Measurements from ENCODE around the gene S100A13. TPM values are rescaled to one million over a fixed set of nuclear protein-coding genes. Genes with fewer than 3 reads are reported as not detected.

S100A13 gene
- total RNA-seq, 1 donor from 2014 or later: 16.2 TPM

DNA sequence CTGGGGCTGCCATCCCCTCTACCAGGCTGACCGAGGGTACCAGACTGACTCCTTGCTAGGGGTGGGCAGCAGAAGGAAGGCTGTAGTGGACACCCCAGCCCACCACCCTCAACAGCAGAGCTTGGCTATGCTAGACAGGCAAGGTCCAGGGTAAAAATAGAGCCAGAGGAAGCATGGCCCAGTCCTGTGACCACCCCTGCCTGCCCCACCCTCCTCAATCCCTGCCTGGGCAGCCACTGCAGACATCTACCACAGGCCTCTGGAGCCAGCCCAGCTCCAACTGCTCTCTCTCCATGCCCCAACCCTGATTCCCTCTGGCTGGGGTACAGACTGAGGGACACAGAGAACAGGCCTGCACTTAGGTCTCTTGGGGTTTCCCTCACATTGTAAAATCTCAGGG lies 2.7 kb upstream of the S100A13 start:
- ATAC-seq (ENCODE audit: low read depth) (no peak), DNase-seq (no peak)
- Mint-ChIP-seq H3K9me3 (no peaks in the 10 kb centered on the region), H3K4me1 (peaks cover 44% of the 10 kb centered on the region), H3K27ac (no peak overlapping the region), H3K27me3 (no peaks in the 10 kb centered on the region), H3K4me3 (no peak overlapping the region), H3K36me3 (ENCODE audit: low read depth) (peaks cover 15% of the 10 kb centered on the region)
- no peak for TF ChIP-seq CTCF (IDR thresholded peaks at IDR 0.05)
- intact Hi-C loops (cut with micrococcal nuclease): no loop called here
- POLR2A ChIA-PET: interaction anchor here (1.9 to 5.5 kb wide), 2 partner anchors 32 to 98 kb away, joined by 4 to 27 read pairs; partner anchors contain the start of gene INTS3
- CTCF ChIA-PET: interaction anchor here (1.2 kb wide), 1 partner anchor 58 kb away, joined by 4 read pairs; no protein-coding TSS in a partner anchor

- H3K4me3 Mint-ChIP-seq: no peak overlapping the region
- ChIA-PET POLR2A (interaction anchor here (1.0 to 5.5 kb wide), 4 partner anchors 31 to 98 kb away, joined by 3 to 27 read pairs (median 4); partner anchors contain the start of genes INTS3 and S100A2), CTCF (interaction anchor here (0.9 to 3.8 kb wide), 4 partner anchors 41 to 119 kb away, joined by 3 to 38 read pairs (median 4); no protein-coding TSS in a partner anchor)
- no peak for DNase-seq
- no peaks in the 10 kb centered on the region for H3K9me3 Mint-ChIP-seq
- no peak overlapping the region for H3K27ac Mint-ChIP-seq
- H3K27me3 Mint-ChIP-seq: no peaks in the 10 kb centered on the region
- peaks cover 11% of the 10 kb centered on the region for H3K36me3 Mint-ChIP-seq (ENCODE audit: low read depth)
- peaks cover 41% of the 10 kb centered on the region for H3K4me1 Mint-ChIP-seq
- no peak for ATAC-seq (ENCODE audit: low read depth)
- TF ChIP-seq CTCF (IDR thresholded peaks at IDR 0.05): no peak
- intact Hi-C loops (cut with micrococcal nuclease): no loop called here
Measured at GRCh38 chr1:153629343-153629665, 2.0 kb upstream of the S100A13 start.

- H3K9me3 Mint-ChIP-seq: no peaks in the 10 kb centered on the region
- ATAC-seq (ENCODE audit: low read depth) (no peak), DNase-seq (no peak)
- H3K27ac Mint-ChIP-seq: peak overlapping the region; percentile 25
- CTCF ChIA-PET: interaction anchor here (0.9 to 3.8 kb wide), 4 partner anchors 41 to 118 kb away, joined by 3 to 38 read pairs (median 4); no protein-coding TSS in a partner anchor
- no peaks in the 10 kb centered on the region for H3K27me3 Mint-ChIP-seq
- H3K4me3 Mint-ChIP-seq: no peak overlapping the region
- TF ChIP-seq CTCF (IDR thresholded peaks at IDR 0.05): no peak
- intact Hi-C loops (cut with micrococcal nuclease): no loop called here
- H3K36me3 Mint-ChIP-seq (ENCODE audit: low read depth): peaks cover 6% of the 10 kb centered on the region
- peaks cover 37% of the 10 kb centered on the region for H3K4me1 Mint-ChIP-seq
- POLR2A ChIA-PET: interaction anchor here (1.0 to 5.5 kb wide), 5 partner anchors 10 to 99 kb away, joined by 3 to 27 read pairs (median 4); partner anchors contain the start of genes INTS3 and S100A2
Measured at GRCh38 chr1:153628638-153629342, 1.5 kb upstream of the S100A13 start.

DNA sequence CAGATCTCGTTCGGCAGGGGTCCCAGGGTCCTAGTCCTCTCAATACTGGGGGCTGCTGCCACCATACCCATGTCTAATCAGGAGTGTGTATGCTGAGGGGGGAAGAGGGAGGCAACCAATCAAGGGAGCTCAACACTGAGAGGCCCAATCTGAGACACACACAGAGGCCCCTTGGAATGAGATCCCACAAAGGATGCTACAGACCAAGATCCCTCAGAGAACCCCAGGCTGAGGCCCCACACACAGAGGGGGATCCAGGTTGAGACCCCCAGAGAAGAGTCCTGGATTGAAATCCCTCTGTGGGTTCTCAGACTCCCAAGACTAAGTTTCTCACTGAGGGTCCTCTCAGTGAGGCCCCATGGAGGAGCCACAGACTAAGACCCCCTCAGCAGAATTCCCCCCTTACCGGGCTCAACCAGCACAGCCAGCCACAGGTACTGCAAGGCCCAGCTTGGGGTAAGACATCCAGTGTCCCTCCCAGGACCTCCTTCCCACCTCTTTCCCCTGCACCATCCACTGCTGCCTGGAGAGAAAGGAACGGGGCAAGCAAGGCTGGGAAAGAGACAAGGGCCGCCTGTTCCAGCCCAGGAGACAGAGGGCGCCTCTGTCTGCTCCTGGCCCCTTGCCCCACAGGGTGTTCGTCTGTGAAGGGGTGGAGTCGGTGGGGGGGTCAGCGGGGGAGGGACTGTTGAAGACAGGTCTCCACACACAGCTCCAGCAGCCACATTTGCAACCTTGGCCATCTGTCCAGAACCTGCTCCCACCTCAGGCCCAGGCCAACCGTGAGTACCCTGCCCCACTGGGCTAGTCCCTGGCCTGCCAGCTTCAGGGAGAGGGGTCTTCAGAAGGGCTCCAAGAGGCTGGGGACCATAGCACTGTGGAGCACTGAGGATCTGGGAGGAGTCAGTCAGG lies 666 bp upstream of the S100A13 start, which contains the start of gene S100A1:
Gene S100A1 (plus strand): TSS at position 720 of the 912 bp plus-strand sequence. CDS start 2,088 bp downstream, outside the sequence.
- POLR2A ChIA-PET: interaction anchor here (0.9 to 5.5 kb wide), 5 partner anchors 9 to 62 kb away, joined by 3 to 27 read pairs (median 5); partner anchors contain the start of gene S100A2
- intact Hi-C loops (cut with micrococcal nuclease): loop anchor here (2.0 kb wide), 1 partner anchor 55 kb away; no protein-coding TSS in a partner anchor
- no peak for ATAC-seq (ENCODE audit: low read depth)
- CTCF ChIA-PET: interaction anchor here (1.0 to 3.8 kb wide), 10 partner anchors 10 to 118 kb away, joined by 3 to 38 read pairs (median 4); partner anchors contain the start of gene S100A6
- H3K4me3 Mint-ChIP-seq: peak within 1 kb of the TSS; percentile 60
- no peak for TF ChIP-seq CTCF (IDR thresholded peaks at IDR 0.05)
- peaks cover 32% of the 10 kb centered on the region for H3K4me1 Mint-ChIP-seq
- DNase-seq: no peak
- H3K27me3 Mint-ChIP-seq: no peaks in the 10 kb centered on the region
- peaks cover 4% of the 10 kb centered on the region for H3K36me3 Mint-ChIP-seq (ENCODE audit: low read depth)
- H3K9me3 Mint-ChIP-seq: no peaks in the 10 kb centered on the region
- peak within 1 kb of the TSS; percentile 25 for H3K27ac Mint-ChIP-seq
